ENCODE data around the gene WNK2. TPM values are rescaled to one million over a fixed set of nuclear protein-coding genes. Genes with fewer than 3 reads are reported as not detected.

The WNK2 gene
- polyA plus RNA-seq, 3 donors = 0.40 TPM; not detected in 2

DNA sequence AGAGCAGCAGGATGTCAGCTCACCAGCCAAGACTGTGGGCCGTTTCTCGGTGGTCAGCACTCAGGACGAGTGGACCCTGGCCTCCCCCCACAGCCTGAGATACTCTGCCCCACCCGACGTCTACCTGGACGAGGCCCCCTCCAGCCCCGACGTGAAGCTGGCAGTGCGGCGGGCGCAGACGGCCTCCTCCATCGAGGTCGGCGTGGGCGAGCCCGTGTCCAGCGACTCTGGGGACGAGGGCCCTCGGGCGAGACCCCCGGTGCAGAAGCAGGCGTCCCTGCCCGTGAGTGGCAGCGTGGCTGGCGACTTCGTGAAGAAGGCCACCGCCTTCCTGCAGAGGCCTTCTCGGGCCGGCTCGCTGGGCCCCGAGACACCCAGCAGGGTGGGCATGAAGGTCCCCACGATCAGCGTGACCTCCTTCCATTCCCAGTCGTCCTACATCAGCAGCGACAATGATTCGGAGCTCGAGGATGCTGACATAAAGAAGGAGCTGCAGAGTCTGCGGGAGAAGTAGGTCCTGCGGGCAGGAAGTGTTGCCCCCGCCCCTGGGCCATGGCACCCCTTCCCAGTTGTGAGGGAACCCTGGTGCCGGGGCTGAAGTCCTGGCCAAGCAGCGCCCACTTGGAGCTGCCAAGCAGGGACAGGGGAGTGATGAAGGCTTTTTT, 108.9 kb downstream of the WNK2 start:
- Histone ChIP-seq H3K4me1 (ENCODE audit: control insufficient read depth in 1 of 2, insufficient read depth in 2 of 2, low read length in 2 of 2) (no peaks in the 10 kb centered on the region), H3K9ac (ENCODE audit: insufficient read depth, low read length, poor library complexity, severe bottlenecking) (no peak overlapping the region), H3K27ac (ENCODE audit: low read depth in 1 of 2, low read length in 2 of 2) (no peak overlapping the region), H2AFZ (ENCODE audit: insufficient read depth, low read depth, low read length, poor library complexity, severe bottlenecking) (no peak overlapping the region), H3K27me3 (ENCODE audit: control insufficient read depth in 2 of 2, insufficient read depth in 2 of 2, low read length in 2 of 2) (peaks cover 0 to 4% of the 10 kb centered on the region in 2 donors), H4K20me1 (ENCODE audit: insufficient read depth, low read length) (no peaks in the 10 kb centered on the region), H3K36me3 (replicated peaks in 1 of 2; ENCODE audit: control insufficient read depth in 1 of 2, insufficient read depth in 2 of 2, low read length in 2 of 2) (no peaks in the 10 kb centered on the region), H3K79me2 (ENCODE audit: insufficient read depth, low read length) (no peaks in the 10 kb centered on the region), H3K4me2 (replicated peaks; ENCODE audit: extremely low read depth, low read length, poor library complexity, severe bottlenecking) (no peak overlapping the region), H3K9me3 (replicated peaks in 1 of 2; ENCODE audit: control insufficient read depth in 1 of 2, insufficient read depth in 1 of 2, low read length in 2 of 2) (no peaks in the 10 kb centered on the region), H3K4me3 (replicated peaks in 1 of 3; ENCODE audit: low read depth in 2 of 3, low read length in 3 of 3) (no peak overlapping the region)
- intact Hi-C loops (cut with micrococcal nuclease) = no loop called here
- Mint-ChIP-seq H3K9me3 (no peaks in the 10 kb centered on the region), H3K27me3 (ENCODE audit: low read depth in 3 of 3) (peaks cover 6 to 28% (median 23%) of the 10 kb centered on the region in 3 donors), H3K36me3 (no peaks in the 10 kb centered on the region), H3K27ac (no peak overlapping the region), H3K4me1 (no peaks in the 10 kb centered on the region), H3K4me3 (no peak overlapping the region)
- DNase-seq = no peak
- TF ChIP-seq, protein P1, sequence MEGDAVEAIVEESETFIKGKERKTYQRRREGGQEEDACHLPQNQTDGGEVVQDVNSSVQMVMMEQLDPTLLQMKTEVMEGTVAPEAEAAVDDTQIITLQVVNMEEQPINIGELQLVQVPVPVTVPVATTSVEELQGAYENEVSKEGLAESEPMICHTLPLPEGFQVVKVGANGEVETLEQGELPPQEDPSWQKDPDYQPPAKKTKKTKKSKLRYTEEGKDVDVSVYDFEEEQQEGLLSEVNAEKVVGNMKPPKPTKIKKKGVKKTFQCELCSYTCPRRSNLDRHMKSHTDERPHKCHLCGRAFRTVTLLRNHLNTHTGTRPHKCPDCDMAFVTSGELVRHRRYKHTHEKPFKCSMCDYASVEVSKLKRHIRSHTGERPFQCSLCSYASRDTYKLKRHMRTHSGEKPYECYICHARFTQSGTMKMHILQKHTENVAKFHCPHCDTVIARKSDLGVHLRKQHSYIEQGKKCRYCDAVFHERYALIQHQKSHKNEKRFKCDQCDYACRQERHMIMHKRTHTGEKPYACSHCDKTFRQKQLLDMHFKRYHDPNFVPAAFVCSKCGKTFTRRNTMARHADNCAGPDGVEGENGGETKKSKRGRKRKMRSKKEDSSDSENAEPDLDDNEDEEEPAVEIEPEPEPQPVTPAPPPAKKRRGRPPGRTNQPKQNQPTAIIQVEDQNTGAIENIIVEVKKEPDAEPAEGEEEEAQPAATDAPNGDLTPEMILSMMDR (IDR thresholded peaks at IDR 0.05) = no peak
- 93% methylated on average over 39 of the region's 43 CpGs for WGBS (ENCODE audit: insufficient coverage)

DNA sequence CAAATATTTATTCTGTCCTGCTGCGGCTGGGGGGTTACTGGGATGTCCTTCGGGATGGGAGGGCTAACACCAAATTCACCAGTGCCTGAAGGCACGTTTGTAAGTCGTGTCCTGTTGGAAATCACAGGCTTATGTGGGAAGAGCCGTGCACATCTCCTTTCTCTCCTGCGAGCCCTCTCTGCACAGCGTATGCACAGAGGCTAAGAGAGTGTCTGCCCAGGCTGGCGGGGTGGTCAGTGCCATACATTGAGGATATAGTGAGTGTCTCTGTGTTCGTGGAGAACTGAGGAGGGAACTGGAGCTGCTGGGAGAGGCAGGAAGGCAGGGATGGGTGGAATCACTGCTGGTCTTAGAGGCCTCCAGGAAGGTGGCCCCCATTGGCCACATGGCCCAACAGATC, 110.1 kb downstream of the WNK2 start:
- no peaks in the 10 kb centered on the region for H3K9me3 Mint-ChIP-seq
- WGBS (ENCODE audit: insufficient coverage) = 87% methylated on average over 7 of the region's 9 CpGs

More for the DNA sequence above, 110.1 kb downstream of the WNK2 start:
- H3K4me1 Mint-ChIP-seq = no peaks in the 10 kb centered on the region
- H3K4me3 Mint-ChIP-seq = no peak overlapping the region
- no peaks in the 10 kb centered on the region for H4K20me1 ChIP-seq (ENCODE audit: insufficient read depth, low read length)
- H3K4me1 ChIP-seq (ENCODE audit: control insufficient read depth in 1 of 2, insufficient read depth in 2 of 2, low read length in 2 of 2) = no peaks in the 10 kb centered on the region
- no peak for DNase-seq
- H3K27ac Mint-ChIP-seq = peak overlapping the region in 2 of 7 donors; percentile 1 to 28
- intact Hi-C loops (cut with micrococcal nuclease) = no loop called here
- TF ChIP-seq, protein P1 (IDR thresholded peaks at IDR 0.05) = no peak
- no peak overlapping the region for H3K4me2 ChIP-seq (replicated peaks; ENCODE audit: extremely low read depth, low read length, poor library complexity, severe bottlenecking)
- H3K36me3 ChIP-seq (replicated peaks in 1 of 2; ENCODE audit: control insufficient read depth in 1 of 2, insufficient read depth in 2 of 2, low read length in 2 of 2) = no peaks in the 10 kb centered on the region
- no peak overlapping the region for H3K4me3 ChIP-seq (replicated peaks in 1 of 3; ENCODE audit: low read depth in 2 of 3, low read length in 3 of 3)
- H3K27ac ChIP-seq (ENCODE audit: low read depth in 1 of 2, low read length in 2 of 2) = no peak overlapping the region
- H2AFZ ChIP-seq (ENCODE audit: insufficient read depth, low read depth, low read length, poor library complexity, severe bottlenecking) = no peak overlapping the region
- H3K79me2 ChIP-seq (ENCODE audit: insufficient read depth, low read length) = no peaks in the 10 kb centered on the region
- H3K9ac ChIP-seq (ENCODE audit: insufficient read depth, low read length, poor library complexity, severe bottlenecking) = no peak overlapping the region
- H3K36me3 Mint-ChIP-seq = no peaks in the 10 kb centered on the region
- H3K27me3 ChIP-seq (ENCODE audit: control insufficient read depth in 2 of 2, insufficient read depth in 2 of 2, low read length in 2 of 2) = peaks cover 0 to 4% of the 10 kb centered on the region in 2 donors
- no peaks in the 10 kb centered on the region for H3K9me3 ChIP-seq (replicated peaks in 1 of 2; ENCODE audit: control insufficient read depth in 1 of 2, insufficient read depth in 1 of 2, low read length in 2 of 2)
- H3K27me3 Mint-ChIP-seq (ENCODE audit: low read depth in 3 of 3) = peaks cover 6 to 28% (median 23%) of the 10 kb centered on the region in 3 donors

Data from CD14-positive monocyte (primary cell).